ENCODE results near the gene LENG9.

DNA sequence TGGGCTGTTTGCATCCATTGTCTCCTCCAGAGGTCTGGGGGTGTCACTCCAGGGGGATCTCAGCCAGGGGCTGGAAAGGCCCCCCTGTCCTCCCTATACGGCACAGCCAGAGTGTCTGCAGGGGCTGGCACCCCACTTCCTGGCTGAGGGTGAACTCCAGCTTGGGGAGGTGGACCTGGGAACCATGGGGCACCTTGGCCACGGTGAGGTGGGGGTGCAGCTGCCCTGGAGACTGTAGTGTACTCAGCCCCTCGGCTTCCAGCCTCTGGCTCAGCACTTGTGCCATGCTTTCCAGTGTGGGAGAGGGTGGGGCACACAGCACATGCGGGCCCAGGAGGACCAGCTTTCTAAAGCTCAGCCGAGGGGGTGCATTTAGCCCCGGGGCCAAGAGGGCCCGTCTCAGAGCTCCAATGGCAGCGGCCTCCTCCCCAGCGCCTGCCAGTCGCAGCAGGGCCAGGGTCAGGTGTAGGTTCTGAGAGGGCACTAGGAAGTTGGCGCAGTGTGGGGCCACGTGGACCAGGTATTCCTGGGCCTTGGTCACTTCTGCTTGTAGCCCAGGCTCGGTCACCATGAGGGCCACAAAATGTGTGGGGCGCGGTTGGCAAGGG lies 1.4 kb downstream of the LENG9 start:
- TF ChIP-seq, protein P1, sequence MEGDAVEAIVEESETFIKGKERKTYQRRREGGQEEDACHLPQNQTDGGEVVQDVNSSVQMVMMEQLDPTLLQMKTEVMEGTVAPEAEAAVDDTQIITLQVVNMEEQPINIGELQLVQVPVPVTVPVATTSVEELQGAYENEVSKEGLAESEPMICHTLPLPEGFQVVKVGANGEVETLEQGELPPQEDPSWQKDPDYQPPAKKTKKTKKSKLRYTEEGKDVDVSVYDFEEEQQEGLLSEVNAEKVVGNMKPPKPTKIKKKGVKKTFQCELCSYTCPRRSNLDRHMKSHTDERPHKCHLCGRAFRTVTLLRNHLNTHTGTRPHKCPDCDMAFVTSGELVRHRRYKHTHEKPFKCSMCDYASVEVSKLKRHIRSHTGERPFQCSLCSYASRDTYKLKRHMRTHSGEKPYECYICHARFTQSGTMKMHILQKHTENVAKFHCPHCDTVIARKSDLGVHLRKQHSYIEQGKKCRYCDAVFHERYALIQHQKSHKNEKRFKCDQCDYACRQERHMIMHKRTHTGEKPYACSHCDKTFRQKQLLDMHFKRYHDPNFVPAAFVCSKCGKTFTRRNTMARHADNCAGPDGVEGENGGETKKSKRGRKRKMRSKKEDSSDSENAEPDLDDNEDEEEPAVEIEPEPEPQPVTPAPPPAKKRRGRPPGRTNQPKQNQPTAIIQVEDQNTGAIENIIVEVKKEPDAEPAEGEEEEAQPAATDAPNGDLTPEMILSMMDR (IDR thresholded peaks at IDR 0.05; ENCODE audit: insufficient read depth, low read depth, low read length), result no peak
- no peak for TF ChIP-seq EZH2 (IDR thresholded peaks at IDR 0.05; ENCODE audit: insufficient read depth, low read length)
